AG09309 (cell line): ENCODE data around the gene MAMDC2.

Experiments
- DNase-seq: peaks from one replicate; pipeline ENCODE4 v3.0.0-alpha.2; 2010; ENCODE audit warnings: low read depth
- H3K4me3 ChIP-seq: 2 replicates; pipeline ENCODE4 v1.5.1; 2011; ENCODE audit warnings: mild to moderate bottlenecking, low read depth, low read length, moderate library complexity; ENCODE audit not compliant: control insufficient read depth
- CTCF ChIP-seq: IDR thresholded peaks from 2 replicates; pipeline ENCODE4 v1.5.1; 2011; ENCODE audit warnings: mild to moderate bottlenecking, low read depth, low read length, inconsistent platforms; ENCODE audit not compliant: insufficient read depth, control insufficient read depth; ENCODE audit errors: missing control alignments

Gene MAMDC2

GRCh38 chr9:70142101-70142500 is 98.5 kb downstream of the MAMDC2 start:
- TF ChIP-seq CTCF = no peak

DNA sequence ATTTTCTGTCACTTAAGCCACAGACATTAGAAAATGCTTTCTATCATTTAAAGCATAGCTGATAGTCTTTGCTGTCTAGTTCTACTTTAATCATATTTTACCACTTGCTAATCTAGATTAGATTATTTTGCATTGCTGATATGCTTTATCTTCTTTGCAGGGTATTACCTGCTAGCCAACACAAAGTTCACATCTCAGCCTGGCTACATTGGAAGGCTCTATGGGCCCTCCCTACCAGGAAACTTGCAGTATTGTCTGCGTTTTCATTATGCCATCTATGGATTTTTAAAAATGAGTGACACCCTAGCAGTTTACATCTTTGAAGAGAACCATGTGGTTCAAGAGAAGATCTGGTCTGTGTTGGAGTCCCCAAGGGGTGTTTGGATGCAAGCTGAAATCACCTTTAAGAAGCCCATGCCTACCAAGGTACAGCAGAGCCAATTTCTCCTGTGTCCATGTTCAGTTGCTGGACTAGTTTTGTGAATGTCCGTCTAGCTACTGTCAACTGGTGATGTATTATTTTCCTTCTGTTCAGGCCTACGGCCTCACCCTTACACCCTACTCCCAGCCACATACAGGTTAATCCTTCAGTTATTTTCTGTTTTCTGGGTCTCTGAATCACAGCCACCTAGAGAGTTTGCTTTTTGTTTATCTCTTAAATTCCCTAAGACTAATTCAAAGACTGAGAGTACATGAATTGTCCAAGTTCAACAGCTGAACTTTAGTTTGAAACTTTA is 99.9 kb downstream of the MAMDC2 start:
- no peak for TF ChIP-seq CTCF
- DNase-seq = no peak
- no peak overlapping the region for H3K4me3 ChIP-seq

More at GRCh38 chr9:70142101-70142500, 98.5 kb downstream of the MAMDC2 start:
- H3K4me3 ChIP-seq = no peak overlapping the region
- no peak for DNase-seq

DNA sequence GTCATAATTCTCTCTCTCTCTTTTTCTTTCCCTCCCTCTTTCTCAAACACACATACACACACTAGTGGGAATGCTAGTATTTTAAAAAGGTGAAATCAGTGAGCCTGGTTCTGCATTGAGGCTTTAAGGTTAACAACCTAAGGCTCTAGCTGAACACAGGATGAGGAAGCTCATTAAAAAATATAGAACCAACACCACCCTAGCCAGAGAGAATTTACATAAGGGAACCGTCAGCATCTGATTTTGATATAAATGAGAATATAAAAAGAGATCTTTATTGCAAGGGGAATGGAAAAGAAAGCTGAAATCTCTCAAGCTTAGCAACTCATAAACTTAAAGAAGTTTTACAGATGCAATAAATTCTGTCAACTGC is 100.5 kb downstream of the MAMDC2 start:
- no peak for TF ChIP-seq CTCF
- no peak overlapping the region for H3K4me3 ChIP-seq
- no peak for DNase-seq

GRCh38 chr9:70145981-70146380 is 102.3 kb downstream of the MAMDC2 start:
- no peak for TF ChIP-seq CTCF
- H3K4me3 ChIP-seq = no peak overlapping the region
- DNase-seq = no peak

DNA sequence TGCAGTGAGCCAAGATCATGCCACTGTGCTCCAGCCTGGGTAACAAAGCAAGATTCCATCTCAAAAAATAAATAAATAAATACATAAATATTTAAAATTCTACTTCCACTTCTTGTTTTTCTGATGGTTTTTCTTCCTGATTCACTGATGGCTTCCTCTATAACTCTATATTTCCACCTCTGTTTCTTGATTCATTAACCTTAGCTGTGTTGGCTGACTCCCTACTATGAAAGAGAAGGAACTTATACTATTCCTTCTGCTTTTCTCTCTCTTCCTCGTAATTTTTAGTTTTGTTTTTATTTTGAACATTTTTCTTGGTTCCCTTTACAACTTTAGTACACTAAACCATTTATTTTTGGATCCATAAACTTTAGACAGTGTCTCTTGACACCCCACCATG is 103.5 kb downstream of the MAMDC2 start:
- DNase-seq = no peak
- no peak for TF ChIP-seq CTCF

GRCh38 chr9:70147651-70148050 is 104.0 kb downstream of the MAMDC2 start:
- no peak for TF ChIP-seq CTCF
- no peak for DNase-seq
- H3K4me3 ChIP-seq = no peak overlapping the region

More for the DNA sequence above, 103.5 kb downstream of the MAMDC2 start:
- H3K4me3 ChIP-seq = no peak overlapping the region
